Dermis microvascular lymphatic vessel endothelial cell (primary cell): ENCODE data around the gene TOX2. TPM values are rescaled to one million over a fixed set of nuclear protein-coding genes. Genes with fewer than 3 reads are reported as not detected.

Source experiments
- DNase-seq, 2 donors: peaks; one replicate each; pipeline versions ENCODE4 v3.0.0 to v3.0.0-alpha.2; 2010; ENCODE audit warnings: low read depth in 2 of 2
- total RNA-seq: library from RNA; depleted of rRNA; stranded (reverse); fragments of >200 nt; gene quantifications from 2 replicates; pipeline ENCODE4 v1.2.1, GENCODE V29; 2014

TOX2 gene
- total RNA-seq, 1 donor from 2014 or later, result 0.77 TPM

GRCh38 chr20:44017905-44018258, 103.2 kb downstream of the TOX2 start:
- no peak for DNase-seq

GRCh38 chr20:44018259-44018941, 103.7 kb downstream of the TOX2 start:
- DNase-seq, result peak; percentile 44 to 85

- no peak for DNase-seq
These were observed 104.4 kb downstream of the TOX2 start for GRCh38 chr20:44018942-44019637.

GRCh38 chr20:44019638-44020335, 105.1 kb downstream of the TOX2 start:
- DNase-seq, result peak in 1 of 2 donors; percentile 30

- DNase-seq, result no peak
These were observed 105.9 kb downstream of the TOX2 start for GRCh38 chr20:44020406-44021148.

GRCh38 chr20:44021186-44021585, 106.5 kb downstream of the TOX2 start:
- no peak for DNase-seq

- no peak for DNase-seq
These were observed 107.2 kb downstream of the TOX2 start for GRCh38 chr20:44021900-44022299.

GRCh38 chr20:44022464-44022863, 107.8 kb downstream of the TOX2 start:
- no peak for DNase-seq

GRCh38 chr20:44023515-44024371, 109.1 kb downstream of the TOX2 start:
- DNase-seq, result no peak

GRCh38 chr20:44024820-44025580, 110.3 kb downstream of the TOX2 start:
- DNase-seq, result no peak

GRCh38 chr20:44025756-44026155, 111.1 kb downstream of the TOX2 start:
- DNase-seq, result no peak

- no peak for DNase-seq
These were observed 112.1 kb downstream of the TOX2 start for GRCh38 chr20:44026647-44027342.

GRCh38 chr20:44027343-44028002, 112.8 kb downstream of the TOX2 start:
- no peak for DNase-seq

- no peak for DNase-seq
These were observed 113.5 kb downstream of the TOX2 start for GRCh38 chr20:44028003-44028730.

- DNase-seq, result no peak
These were observed 114.5 kb downstream of the TOX2 start for GRCh38 chr20:44028868-44029847.

- DNase-seq, result no peak
These were observed 115.2 kb downstream of the TOX2 start for GRCh38 chr20:44029848-44030230.

- no peak for DNase-seq
These were observed 115.7 kb downstream of the TOX2 start for GRCh38 chr20:44030394-44030793.
